GM12873 (cell line): ENCODE measurements around the gene NUP210.

Source experiments
- TF ChIP-seq, protein P1 (sequence below): IDR thresholded peaks from 2 replicates; pipeline ENCODE4 v1.5.1; 2012; ENCODE audit warnings: low read depth, mild to moderate bottlenecking, moderate library complexity, low read length, control low read depth; ENCODE audit not compliant: insufficient read depth; ENCODE audit errors: missing control alignments

The NUP210 gene

DNA sequence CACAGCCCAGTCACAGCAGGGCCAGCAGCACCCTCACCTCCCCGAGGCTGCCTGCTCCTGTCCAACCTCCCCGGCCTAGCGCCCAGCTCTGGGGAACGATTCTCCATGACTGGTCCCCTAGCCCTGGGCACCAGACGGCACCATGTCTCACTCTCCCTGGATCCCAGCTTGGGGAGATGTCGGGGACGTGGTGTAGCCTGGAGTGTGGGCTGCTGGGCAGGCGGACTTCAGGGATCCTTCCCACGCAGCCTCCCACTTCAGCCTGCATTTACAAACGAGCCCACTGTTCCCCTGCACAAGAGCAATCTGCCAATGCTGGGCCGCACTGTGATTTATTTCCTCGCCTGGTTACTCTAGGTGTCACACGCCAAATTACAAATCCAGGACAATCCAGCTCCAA is 31.3 kb downstream of the NUP210 start:
- TF ChIP-seq, protein P1, sequence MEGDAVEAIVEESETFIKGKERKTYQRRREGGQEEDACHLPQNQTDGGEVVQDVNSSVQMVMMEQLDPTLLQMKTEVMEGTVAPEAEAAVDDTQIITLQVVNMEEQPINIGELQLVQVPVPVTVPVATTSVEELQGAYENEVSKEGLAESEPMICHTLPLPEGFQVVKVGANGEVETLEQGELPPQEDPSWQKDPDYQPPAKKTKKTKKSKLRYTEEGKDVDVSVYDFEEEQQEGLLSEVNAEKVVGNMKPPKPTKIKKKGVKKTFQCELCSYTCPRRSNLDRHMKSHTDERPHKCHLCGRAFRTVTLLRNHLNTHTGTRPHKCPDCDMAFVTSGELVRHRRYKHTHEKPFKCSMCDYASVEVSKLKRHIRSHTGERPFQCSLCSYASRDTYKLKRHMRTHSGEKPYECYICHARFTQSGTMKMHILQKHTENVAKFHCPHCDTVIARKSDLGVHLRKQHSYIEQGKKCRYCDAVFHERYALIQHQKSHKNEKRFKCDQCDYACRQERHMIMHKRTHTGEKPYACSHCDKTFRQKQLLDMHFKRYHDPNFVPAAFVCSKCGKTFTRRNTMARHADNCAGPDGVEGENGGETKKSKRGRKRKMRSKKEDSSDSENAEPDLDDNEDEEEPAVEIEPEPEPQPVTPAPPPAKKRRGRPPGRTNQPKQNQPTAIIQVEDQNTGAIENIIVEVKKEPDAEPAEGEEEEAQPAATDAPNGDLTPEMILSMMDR: no peak

DNA sequence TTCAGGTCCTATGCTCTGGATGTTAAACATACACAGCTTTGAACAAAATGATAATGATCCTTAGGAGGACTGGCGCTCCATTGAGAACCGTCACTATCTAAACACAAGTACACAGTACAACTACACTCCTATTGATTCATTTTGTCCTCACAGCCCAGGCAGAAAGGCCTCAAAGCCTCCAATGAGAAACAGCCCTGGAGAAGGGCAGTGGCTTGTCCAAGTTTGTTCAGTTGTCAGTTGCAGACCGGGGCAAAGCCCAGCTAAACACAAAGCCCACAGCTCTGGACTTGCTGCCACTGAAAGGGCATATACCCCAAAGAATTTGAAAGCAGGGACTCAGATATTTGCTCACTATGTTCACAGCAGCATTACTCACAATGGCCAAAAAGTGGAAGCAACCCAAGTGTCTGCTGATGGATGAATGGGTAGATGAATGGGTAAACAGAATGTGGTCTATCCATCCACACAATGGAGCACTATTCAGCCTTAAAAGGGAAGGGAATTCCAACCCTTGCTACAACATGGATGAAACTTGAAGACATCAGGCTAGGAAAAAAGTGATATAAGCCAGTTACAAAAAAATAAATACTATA is 34.7 kb downstream of the NUP210 start:
- TF ChIP-seq, protein P1: no peak

DNA sequence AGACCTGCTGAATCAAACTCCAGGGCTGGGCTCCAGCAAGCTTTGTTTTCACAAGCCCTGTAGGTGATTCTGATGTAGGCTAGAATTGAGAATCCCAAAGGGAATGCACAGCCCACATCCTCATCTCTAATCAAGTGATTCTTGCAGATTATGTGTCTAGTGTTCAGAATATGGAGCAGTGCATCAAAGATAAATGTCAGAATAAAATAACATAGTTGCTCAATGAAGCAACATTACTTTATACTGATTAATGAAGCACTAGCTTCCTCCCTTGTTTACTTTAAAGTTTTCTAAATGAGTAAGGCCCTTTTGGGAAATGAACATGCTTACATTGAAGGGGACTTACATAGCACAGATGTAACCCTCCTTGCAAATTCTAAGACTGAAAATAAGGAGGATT is 39.2 kb downstream of the NUP210 start:
- TF ChIP-seq, protein P1: no peak

DNA sequence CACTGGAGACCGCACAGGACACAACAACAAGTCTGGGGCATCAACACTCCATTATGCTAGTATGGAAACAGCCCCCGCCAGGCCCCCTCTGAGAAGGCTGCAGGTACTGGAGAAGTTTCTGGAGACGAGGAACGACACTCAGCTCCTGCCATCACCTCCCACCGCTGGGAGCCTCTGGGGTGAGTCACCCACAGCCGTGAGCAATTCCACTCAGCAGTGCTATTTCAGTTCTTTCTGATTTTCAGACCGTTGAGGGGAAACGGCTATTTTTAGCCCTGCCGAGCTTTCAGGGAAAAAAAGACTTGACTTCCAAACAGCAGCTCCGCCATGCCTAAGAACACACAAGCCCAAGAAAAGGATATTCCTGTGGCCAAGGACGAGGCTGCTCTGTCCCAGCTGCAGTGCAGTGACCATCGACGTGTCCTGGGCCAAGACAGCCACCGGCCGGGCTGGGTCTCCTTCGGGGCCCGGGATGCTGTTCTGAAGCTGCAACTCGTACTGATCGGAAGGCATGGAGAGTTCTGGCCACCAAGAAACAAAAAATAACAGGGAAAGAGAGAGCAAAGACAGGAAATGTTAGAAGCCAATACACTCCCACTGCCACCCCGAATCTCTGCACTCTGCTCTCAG is 40.8 kb downstream of the NUP210 start:
- TF ChIP-seq, protein P1: no peak

DNA sequence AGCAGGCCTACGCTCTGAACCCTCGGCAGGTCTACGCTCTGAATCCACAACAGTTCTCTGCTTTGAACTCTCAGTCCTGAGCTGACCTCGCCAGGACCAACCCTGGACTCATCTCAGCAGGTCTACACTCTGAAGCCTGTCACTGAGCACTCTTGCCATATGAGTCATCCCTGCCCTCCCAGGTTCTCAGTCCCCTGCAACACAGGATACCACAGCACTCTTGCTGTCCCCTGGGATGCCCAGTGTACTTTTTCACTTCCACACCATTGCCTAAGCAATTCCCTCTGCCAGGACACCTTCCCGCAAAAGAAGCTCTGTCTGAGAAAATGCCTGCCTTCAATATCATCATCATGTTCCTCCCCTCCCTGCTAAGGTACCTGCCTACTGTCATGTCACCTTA is 42.0 kb downstream of the NUP210 start:
- TF ChIP-seq, protein P1: no peak

DNA sequence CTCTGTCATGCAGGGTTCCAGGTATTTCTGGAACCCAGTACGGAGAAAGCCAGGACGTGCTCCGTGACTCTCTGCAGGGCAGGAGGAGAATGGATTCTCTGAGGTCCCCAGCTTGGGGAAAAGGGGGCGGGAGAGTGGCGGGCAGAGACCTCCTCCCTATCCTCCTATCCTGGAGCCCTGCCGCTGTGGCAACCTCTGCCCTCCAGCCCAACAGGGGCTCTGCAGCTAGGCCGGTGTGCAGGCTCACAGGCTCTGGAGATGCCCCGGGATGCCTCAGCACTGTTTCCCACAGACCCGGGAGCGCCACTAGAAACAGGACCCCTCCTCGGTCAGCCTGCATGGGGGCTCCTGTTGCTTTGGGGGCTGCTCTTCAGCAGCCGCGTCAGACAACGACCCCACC is 43.1 kb downstream of the NUP210 start:
- TF ChIP-seq, protein P1: no peak

DNA sequence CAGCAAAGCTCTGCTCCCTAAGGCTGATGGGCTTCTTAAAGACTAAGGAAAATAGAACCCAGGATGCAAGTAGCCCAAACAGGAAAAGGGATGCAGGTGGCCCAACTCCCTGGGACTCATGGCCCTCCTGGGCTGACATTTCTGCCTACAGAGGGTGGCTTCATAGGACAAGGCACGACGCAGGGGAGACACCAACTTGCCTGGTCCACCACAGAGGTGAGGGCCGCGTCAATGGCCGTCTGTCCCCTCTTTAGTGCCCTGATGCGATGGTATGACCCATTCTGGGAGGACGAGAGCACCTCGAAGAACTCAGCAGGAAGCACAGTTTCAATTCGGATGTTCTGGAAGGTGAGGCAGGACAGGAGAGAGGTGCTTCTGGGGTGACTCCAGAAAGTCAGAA is 44.0 kb downstream of the NUP210 start:
- TF ChIP-seq, protein P1: no peak
